H9 (cell line): ENCODE measurements around the gene BCAS3. TPM values are rescaled to one million over a fixed set of nuclear protein-coding genes. Genes with fewer than 3 reads are reported as not detected.

Experiments
- DNase-seq: peaks from one replicate; pipeline ENCODE4 v3.0.0-alpha.2; 2017
- H2AFZ ChIP-seq: one replicate; pipeline ENCODE4 v1.6.1; 2013; ENCODE audit warnings: mild to moderate bottlenecking, low read length, control low read depth, moderate library complexity
- H2AK5ac ChIP-seq: 2 replicates; pipeline ENCODE4 v1.6.1; 2013; ENCODE audit warnings: low read length, control low read depth, mixed read lengths; ENCODE audit not compliant: insufficient read length
- H2BK120ac ChIP-seq: one replicate; pipeline ENCODE4 v1.6.1; 2013; ENCODE audit warnings: low read depth, mild to moderate bottlenecking, low read length, control low read depth, inconsistent platforms; ENCODE audit not compliant: poor library complexity, severe bottlenecking
- H2BK12ac ChIP-seq: 2 replicates; pipeline ENCODE4 v1.6.1; 2013; ENCODE audit warnings: low read length, control low read depth, mixed read lengths, low read depth; ENCODE audit not compliant: insufficient read length
- H2BK15ac ChIP-seq: 2 replicates; pipeline ENCODE4 v1.6.1; 2013; ENCODE audit warnings: low read depth, low read length, control low read depth
- H2BK20ac ChIP-seq: one replicate; pipeline ENCODE4 v1.6.1; 2013; ENCODE audit warnings: low read depth, mild to moderate bottlenecking, low read length, control low read depth, inconsistent platforms; ENCODE audit not compliant: poor library complexity, severe bottlenecking
- H2BK5ac ChIP-seq: 2 replicates; pipeline ENCODE4 v1.6.1; 2013; ENCODE audit warnings: low read length, control low read depth, mixed read lengths; ENCODE audit not compliant: insufficient read length
- H3K14ac ChIP-seq: 2 replicates; pipeline ENCODE4 v1.6.1; 2013; ENCODE audit warnings: low read length, control low read depth; ENCODE audit not compliant: insufficient read depth
- H3K18ac ChIP-seq: 2 replicates; pipeline ENCODE4 v1.6.1; 2013; ENCODE audit warnings: low read depth, mild to moderate bottlenecking, mixed read lengths, low read length, control low read depth; ENCODE audit not compliant: insufficient read length
- H3K23ac ChIP-seq: 2 replicates; pipeline ENCODE4 v1.6.1; 2013; ENCODE audit warnings: low read length, control low read depth, mixed read lengths, low read depth; ENCODE audit not compliant: insufficient read length
- H3K23me2 ChIP-seq: 2 replicates; pipeline ENCODE4 v1.6.1; 2013; ENCODE audit warnings: low read depth, mild to moderate bottlenecking, mixed read lengths, low read length, control low read depth; ENCODE audit not compliant: insufficient read length, poor library complexity, severe bottlenecking
- H3K27ac ChIP-seq: 2 replicates; pipeline ENCODE4 v1.5.1; 2013; ENCODE audit warnings: low read length, control low read depth, mixed read lengths, low read depth; ENCODE audit not compliant: insufficient read length
- H3K27me3 ChIP-seq: 2 replicates; pipeline ENCODE4 v1.6.1; 2013; ENCODE audit warnings: low read length, control low read depth, inconsistent platforms; ENCODE audit not compliant: insufficient read depth
- H3K4ac ChIP-seq: 2 replicates; pipeline ENCODE4 v1.6.1; 2013; ENCODE audit warnings: low read depth, mild to moderate bottlenecking, control low read depth, inconsistent platforms, low read length, moderate library complexity
- H3K4me1 ChIP-seq: 2 replicates; pipeline ENCODE4 v1.6.1; 2013; ENCODE audit warnings: low read length, control low read depth, inconsistent platforms; ENCODE audit not compliant: insufficient read depth
- H3K4me2 ChIP-seq: 2 replicates; pipeline ENCODE4 v1.6.1; 2013; ENCODE audit warnings: low read length, control low read depth, mixed read lengths; ENCODE audit not compliant: insufficient read length, insufficient read depth
- H3K56ac ChIP-seq: 2 replicates; pipeline ENCODE4 v1.6.1; 2013; ENCODE audit warnings: low read depth, mild to moderate bottlenecking, mixed read lengths, low read length, control low read depth; ENCODE audit not compliant: insufficient read length
- H3K79me1 ChIP-seq: 2 replicates; pipeline ENCODE4 v1.6.1; 2013; ENCODE audit warnings: low read depth, mild to moderate bottlenecking, moderate library complexity, low read length, control low read depth, inconsistent platforms; ENCODE audit not compliant: insufficient read depth, poor library complexity, severe bottlenecking
- H3K79me2 ChIP-seq: 2 replicates; pipeline ENCODE4 v1.6.1; 2013; ENCODE audit warnings: low read length, control low read depth, inconsistent platforms; ENCODE audit not compliant: insufficient read depth
- H3K9ac ChIP-seq: 2 replicates; pipeline ENCODE4 v1.6.1; 2013; ENCODE audit warnings: low read length, control low read depth, mixed read lengths; ENCODE audit not compliant: insufficient read length; ENCODE audit errors: extremely low read depth
- H3K9me3 ChIP-seq: one replicate; pipeline ENCODE4 v1.6.1; 2013; ENCODE audit warnings: low read depth, low read length, inconsistent platforms; ENCODE audit not compliant: control insufficient read depth
- H3T11ph ChIP-seq: one replicate; pipeline ENCODE4 v1.6.1; 2013; ENCODE audit warnings: mild to moderate bottlenecking, low read length, control low read depth, inconsistent platforms
- H4K20me1 ChIP-seq: one replicate; pipeline ENCODE4 v1.6.1; 2013; ENCODE audit not compliant: control insufficient read depth, insufficient read length, insufficient read depth
- H4K5ac ChIP-seq: 2 replicates; pipeline ENCODE4 v1.6.1; 2013; ENCODE audit warnings: low read depth, mild to moderate bottlenecking, mixed read lengths, low read length, control low read depth; ENCODE audit not compliant: insufficient read length
- H4K8ac ChIP-seq: replicated peaks from 2 replicates; pipeline ENCODE4 v1.6.1; 2013; ENCODE audit warnings: low read length, control low read depth, mixed read lengths, low read depth; ENCODE audit not compliant: insufficient read length
- H4K91ac ChIP-seq: 2 replicates; pipeline ENCODE4 v1.6.1; 2013; ENCODE audit warnings: low read depth, mild to moderate bottlenecking, moderate library complexity, mixed read lengths, low read length, control low read depth; ENCODE audit not compliant: insufficient read length
- H3K27ac Mint-ChIP-seq, 3 experiments: 2 replicates in 2 of 3; 3 replicates in 1 of 3; pipeline ENCODE4 v1.8.0; 2020 to 2021; ENCODE audit warnings: mixed read lengths in 3 of 3, mild to moderate bottlenecking in 1 of 3, moderate library complexity in 1 of 3
- H3K27me3 Mint-ChIP-seq: 2 replicates; pipeline ENCODE4 v1.8.0; 2021; ENCODE audit warnings: low read depth, mild to moderate bottlenecking, moderate library complexity, mixed read lengths
- H3K36me3 Mint-ChIP-seq, 3 experiments: 2 replicates in 2 of 3; 3 replicates in 1 of 3; pipeline ENCODE4 v1.8.0; 2020 to 2021; ENCODE audit warnings: low read depth in 3 of 3, mixed read lengths in 3 of 3; ENCODE audit not compliant: insufficient read depth in 1 of 3
- H3K4me1 Mint-ChIP-seq, 2 experiments: 2 replicates each; pipeline ENCODE4 v1.8.0; 2020; ENCODE audit warnings: mixed read lengths in 2 of 2
- H3K4me3 Mint-ChIP-seq, 2 experiments: 2 replicates in 1 of 2; 3 replicates in 1 of 2; pipeline ENCODE4 v1.8.0; 2020 to 2021; ENCODE audit warnings: mild to moderate bottlenecking in 2 of 2, mixed read lengths in 2 of 2, moderate library complexity in 1 of 2
- H3K9me3 Mint-ChIP-seq, 2 experiments: 2 replicates in 1 of 2; 3 replicates in 1 of 2; pipeline ENCODE4 v1.8.0; 2020; ENCODE audit warnings: mild to moderate bottlenecking in 2 of 2, mixed read lengths in 2 of 2, moderate library complexity in 1 of 2
- CTCF ChIP-seq: fragments of 200-600 bp; sonication (generic); conservative IDR thresholded peaks from 3 replicates; pipeline ENCODE4 v1.8.0; 2021; ENCODE audit warnings: antibody characterized with exemption, mild to moderate bottlenecking
- WGBS: extraction: QIAGEN DNeasy Blood & Tissue Kit; methylation state at CpG from one replicate; pipeline ENCODE4 v1.1.7; 2013; ENCODE audit warnings: missing lambda C conversion rate, low lambda C conversion rate, mixed read lengths; ENCODE audit not compliant: insufficient read length; ENCODE audit errors: extremely low coverage; 5-methylcytosine and 5-hydroxymethylcytosine counted together
- total RNA-seq: library from RNA; stranded (reverse); gene quantifications from 2 replicates; pipeline ENCODE4 v1.2.1, GENCODE V29; 2021

BCAS3 gene
- total RNA-seq, 1 experiment from 2014 or later: 22.4 TPM

DNA sequence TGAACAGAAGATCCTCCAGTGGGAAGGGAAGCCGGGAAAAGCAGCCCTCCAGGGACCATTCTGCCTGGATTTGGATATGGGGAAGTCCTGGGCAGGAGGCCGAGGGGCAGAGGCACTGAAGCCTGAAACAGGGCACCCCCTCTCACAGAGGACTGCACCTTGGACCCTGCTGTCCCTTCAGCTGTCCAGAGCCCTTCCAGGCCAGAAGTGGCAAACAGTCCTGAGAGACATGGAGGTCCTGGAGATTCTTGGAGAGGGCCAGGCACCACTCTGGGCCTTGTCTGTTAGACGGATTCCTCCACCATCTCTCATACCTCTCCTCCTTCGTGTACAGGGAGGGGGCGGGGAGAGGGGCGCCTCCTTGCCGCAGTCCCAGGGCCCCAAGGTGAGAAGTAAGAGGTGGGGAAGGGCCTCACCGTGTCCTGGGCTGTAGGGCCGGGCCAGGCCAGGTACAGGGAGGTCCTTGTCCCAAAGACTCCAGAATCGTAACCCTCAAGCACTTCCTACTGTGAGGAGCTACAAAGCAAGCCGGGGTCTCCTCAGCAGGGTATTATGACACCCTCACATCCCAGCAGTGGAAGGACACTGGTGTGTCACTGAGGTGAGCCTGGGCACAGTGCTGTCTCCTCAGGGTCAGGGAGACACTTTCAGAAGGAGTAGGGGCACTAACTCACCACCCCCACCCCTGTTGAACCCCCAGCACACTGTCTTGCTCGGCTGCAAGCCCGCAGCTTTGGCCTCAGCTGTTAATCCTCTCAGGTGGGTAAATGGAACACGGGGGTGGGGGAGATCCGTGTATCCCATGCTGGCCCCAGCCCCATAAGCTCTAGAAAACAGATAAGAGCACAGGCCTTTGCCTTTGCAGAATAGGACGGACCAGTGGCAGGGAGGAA, 705.4 kb downstream of the BCAS3 start:
- Histone ChIP-seq H3K27ac (no peak overlapping the region), H4K20me1 (no peaks in the 10 kb centered on the region), H2AK5ac (no peak overlapping the region), H3K18ac (no peak overlapping the region), H4K5ac (no peak overlapping the region), H2BK5ac (no peak overlapping the region), H2BK12ac (no peak overlapping the region), H3K79me2 (no peaks in the 10 kb centered on the region), H3K27me3 (no peaks in the 10 kb centered on the region), H3T11ph (no peak overlapping the region), H4K91ac (no peak overlapping the region), H3K14ac (no peak overlapping the region), H3K56ac (no peak overlapping the region), H3K9ac (no peak overlapping the region), H3K4me1 (no peaks in the 10 kb centered on the region), H3K23ac (no peak overlapping the region), H3K4ac (no peak overlapping the region), H2AFZ (no peak overlapping the region), H2BK15ac (no peak overlapping the region), H3K4me2 (no peak overlapping the region), H3K23me2 (no peaks in the 10 kb centered on the region), H3K79me1 (no peaks in the 10 kb centered on the region), H3K9me3 (no peaks in the 10 kb centered on the region), H4K8ac (no peak overlapping the region), H2BK20ac (no peak overlapping the region), H2BK120ac (no peak overlapping the region)
- Mint-ChIP-seq H3K4me1 (peaks cover 20 to 33% of the 10 kb centered on the region in 2 experiments), H3K4me3 (no peak overlapping the region), H3K27ac (no peak overlapping the region; a peak in 1 of 7 replicates), H3K27me3 (no peaks in the 10 kb centered on the region; the same call in 1 of the 2 replicates), H3K9me3 (no peaks in the 10 kb centered on the region), H3K36me3 (no peaks in the 10 kb centered on the region)
- TF ChIP-seq CTCF: no peak
- no CpG with 5 or more reads among the region's 16 CpGs for WGBS
- DNase-seq: no peak
